Vagina (tissue), 2 donors: ENCODE measurements around the gene ANAPC5.

Experiments
- POLR2A ChIP-seq, 2 donors: fragments of 450-650 bp; IDR thresholded peaks; one replicate each; pipeline ENCODE4 v1.6.1; 2017; ENCODE audit warnings: antibody characterized with exemption in 2 of 2, mild to moderate bottlenecking in 2 of 2, moderate library complexity in 2 of 2
- POLR2AphosphoS5 ChIP-seq, 2 donors: sonication (generic); formaldehyde crosslinking; IDR thresholded peaks; one replicate each; pipeline ENCODE4 v1.9.0; 2017; ENCODE audit warnings: antibody characterized with exemption in 2 of 2, mild to moderate bottlenecking in 2 of 2, low read depth in 1 of 2; ENCODE audit not compliant: insufficient read depth in 1 of 2
- TF ChIP-seq, protein P1 (sequence below), 3 experiments: fragments of 450-650 bp in 2 of 3; fragments of 200-600 bp in 1 of 3; sonication (generic) in 1 of 3; IDR thresholded peaks; one replicate each; pipeline ENCODE4 v1.5.1; 2017 to 2019; ENCODE audit warnings: antibody characterized with exemption in 3 of 3, mild to moderate bottlenecking in 2 of 3, moderate library complexity in 2 of 3

- TF ChIP-seq POLR2A (IDR thresholded peaks at IDR 0.05) (no peak), POLR2AphosphoS5 (IDR thresholded peaks at IDR 0.05; ENCODE audit: insufficient read depth in 1 of 2, low read depth in 1 of 2) (no peak)
- TF ChIP-seq, protein P1, sequence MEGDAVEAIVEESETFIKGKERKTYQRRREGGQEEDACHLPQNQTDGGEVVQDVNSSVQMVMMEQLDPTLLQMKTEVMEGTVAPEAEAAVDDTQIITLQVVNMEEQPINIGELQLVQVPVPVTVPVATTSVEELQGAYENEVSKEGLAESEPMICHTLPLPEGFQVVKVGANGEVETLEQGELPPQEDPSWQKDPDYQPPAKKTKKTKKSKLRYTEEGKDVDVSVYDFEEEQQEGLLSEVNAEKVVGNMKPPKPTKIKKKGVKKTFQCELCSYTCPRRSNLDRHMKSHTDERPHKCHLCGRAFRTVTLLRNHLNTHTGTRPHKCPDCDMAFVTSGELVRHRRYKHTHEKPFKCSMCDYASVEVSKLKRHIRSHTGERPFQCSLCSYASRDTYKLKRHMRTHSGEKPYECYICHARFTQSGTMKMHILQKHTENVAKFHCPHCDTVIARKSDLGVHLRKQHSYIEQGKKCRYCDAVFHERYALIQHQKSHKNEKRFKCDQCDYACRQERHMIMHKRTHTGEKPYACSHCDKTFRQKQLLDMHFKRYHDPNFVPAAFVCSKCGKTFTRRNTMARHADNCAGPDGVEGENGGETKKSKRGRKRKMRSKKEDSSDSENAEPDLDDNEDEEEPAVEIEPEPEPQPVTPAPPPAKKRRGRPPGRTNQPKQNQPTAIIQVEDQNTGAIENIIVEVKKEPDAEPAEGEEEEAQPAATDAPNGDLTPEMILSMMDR (IDR thresholded peaks at IDR 0.05): no peak
Measured at GRCh38 chr12:121325922-121326396, 26.3 kb downstream of the ANAPC5 start.
